Keratinocyte (primary cell): ENCODE results near the gene KRIT1. TPM values are rescaled to one million over a fixed set of nuclear protein-coding genes. Genes with fewer than 3 reads are reported as not detected.

Source experiments
- DNase-seq: peaks from one replicate; pipeline ENCODE4 v3.0.0-alpha.2; 2011; ENCODE audit warnings: low read depth, missing footprints, low spot score
- FAIRE-seq: peaks from 2 replicates; lab custom pipeline; 2011; peaks lifted over from hg19 to GRCh38; lab: Jason Lieb, UNC
- H2AFZ ChIP-seq: 2 replicates; pipeline ENCODE4 v1.6.0; 2012; ENCODE audit warnings: low read length, control low read depth, inconsistent platforms; ENCODE audit not compliant: control insufficient read depth
- H3K27ac ChIP-seq: 2 replicates; pipeline ENCODE4 v1.5.1; 2011; ENCODE audit warnings: low read length; ENCODE audit not compliant: control insufficient read depth, insufficient read depth
- H3K27me3 ChIP-seq: 3 replicates; pipeline ENCODE4 v1.6.0; 2011; ENCODE audit warnings: low read length; ENCODE audit not compliant: control insufficient read depth, insufficient read depth; ENCODE audit errors: extremely low read depth
- H3K36me3 ChIP-seq, 2 experiments: 2 replicates in 1 of 2; 3 replicates in 1 of 2; pipeline ENCODE4 v1.5.1; 2011; ENCODE audit warnings: low read length in 2 of 2, mild to moderate bottlenecking in 1 of 2; ENCODE audit not compliant: control insufficient read depth in 2 of 2, insufficient read depth in 2 of 2; ENCODE audit errors: extremely low read depth in 1 of 2
- H3K4me1 ChIP-seq: 3 replicates; pipeline ENCODE4 v1.5.1; 2011; ENCODE audit warnings: low read length; ENCODE audit not compliant: control insufficient read depth, insufficient read depth; ENCODE audit errors: extremely low read depth
- H3K4me2 ChIP-seq: 3 replicates; pipeline ENCODE4 v1.6.0; 2011; ENCODE audit warnings: low read depth, low read length; ENCODE audit not compliant: control insufficient read depth, insufficient read depth; ENCODE audit errors: extremely low read depth
- H3K4me3 ChIP-seq, 3 experiments: fragments of 200-600 bp in 1 of 3; sonication (generic) in 1 of 3; 2 replicates in 2 of 3; 3 replicates in 1 of 3; pipeline ENCODE4 v1.5.1; 2011 to 2016; ENCODE audit warnings: low read length in 3 of 3, mild to moderate bottlenecking in 3 of 3, control low read depth in 2 of 3, inconsistent platforms in 1 of 3, low read depth in 1 of 3, mixed read lengths in 1 of 3, mixed run types in 1 of 3, moderate library complexity in 1 of 3; ENCODE audit not compliant: control insufficient read depth in 2 of 3, insufficient read depth in 2 of 3; ENCODE audit errors: extremely low read depth in 1 of 3
- H3K79me2 ChIP-seq: 2 replicates; pipeline ENCODE4 v1.6.0; 2012; ENCODE audit warnings: low read length; ENCODE audit not compliant: control insufficient read depth, insufficient read depth
- H3K9ac ChIP-seq: 3 replicates; pipeline ENCODE4 v1.6.0; 2011; ENCODE audit warnings: low read length; ENCODE audit not compliant: control insufficient read depth, insufficient read depth; ENCODE audit errors: extremely low read depth
- H3K9me1 ChIP-seq: 3 replicates; pipeline ENCODE4 v1.6.0; 2011; ENCODE audit warnings: low read length; ENCODE audit not compliant: control insufficient read depth, insufficient read depth; ENCODE audit errors: extremely low read depth
- H3K9me3 ChIP-seq: 2 replicates; pipeline ENCODE4 v1.5.1; 2012; ENCODE audit warnings: low read depth, low read length; ENCODE audit not compliant: control insufficient read depth
- H4K20me1 ChIP-seq: 3 replicates; pipeline ENCODE4 v1.6.0; 2011; ENCODE audit warnings: low read length; ENCODE audit not compliant: control insufficient read depth, insufficient read depth; ENCODE audit errors: extremely low read depth
- EZH2 ChIP-seq: IDR thresholded peaks from one replicate; pipeline ENCODE4 v1.6.1; 2012; ENCODE audit warnings: inconsistent platforms, mild to moderate bottlenecking, low read length, moderate library complexity
- dilution Hi-C: fragments of 300-500 bp; cut with MboI; formaldehyde crosslinking; loops from one replicate; pipeline ENCODE4 v1.7.0; 2020; ENCODE audit warnings: low sequenced_read_pairs; ENCODE audit not compliant: extremely low pct_ligation_motif_present
- polyA minus RNA-seq, 3 experiments: library from RNA; depleted of rRNA, polyadenylated mRNA; stranded (reverse); fragments of >200 nt; gene quantifications; 1 replicate in 1 of 3; 2 replicates in 1 of 3; 3 replicates in 1 of 3; pipeline ENCODE4 v1.2.3, GENCODE V29; 2011
- polyA plus RNA-seq, 5 experiments: library from polyadenylated mRNA; depleted of rRNA in 3 of 5; stranded (reverse) in 3 of 5; stranded (forward) in 1 of 5; unstranded in 1 of 5; fragments of >200 nt; gene quantifications; 1 replicate in 1 of 5; 2 replicates in 3 of 5; 3 replicates in 1 of 5; pipeline versions ENCODE4 v1.2.1 to v1.2.3, GENCODE V29; 2011 to 2012; ENCODE audit warnings: missing spikeins in 2 of 5, low read depth in 1 of 5, low replicate concordance in 1 of 5
- TF ChIP-seq, protein P1 (sequence below), 3 experiments: IDR thresholded peaks in 1 of 3; conservative IDR thresholded peaks in 1 of 3; optimal IDR thresholded peaks in 1 of 3; 2 replicates in 2 of 3; 3 replicates in 1 of 3; pipeline versions ENCODE3 to v1.5.1; 2011; ENCODE audit warnings: low read length in 3 of 3, mild to moderate bottlenecking in 3 of 3, moderate library complexity in 2 of 3, control low read depth in 1 of 3, inconsistent platforms in 1 of 3; ENCODE audit not compliant: insufficient read depth in 2 of 3; ENCODE audit errors: extremely low read depth in 1 of 3

The KRIT1 gene
- 33.3 to 39.5 TPM (median 35.6 TPM) in 3 replicates for polyA plus RNA-seq
- 14.3 TPM for polyA plus RNA-seq (2011; ENCODE audit: low read depth)
- polyA plus RNA-seq (2011; cell fraction: cytosol; rRNA removed) = 20.0 and 37.8 TPM in 2 replicates
- 45.2 and 63.6 TPM in 2 replicates for polyA plus RNA-seq (2011; cell fraction: nucleus; rRNA removed)
- polyA plus RNA-seq (2012; ENCODE audit: low replicate concordance) = 13.5 and 18.9 TPM in 2 replicates
- polyA minus RNA-seq = 22.5 to 58.3 TPM (median 33.0 TPM) in 3 replicates
- 15.2 TPM for polyA minus RNA-seq (2011; cell fraction: cytosol; rRNA and poly(A)+ RNA removed)
- polyA minus RNA-seq (2011; cell fraction: nucleus; rRNA and poly(A)+ RNA removed) = 26.9 and 45.7 TPM in 2 replicates

DNA sequence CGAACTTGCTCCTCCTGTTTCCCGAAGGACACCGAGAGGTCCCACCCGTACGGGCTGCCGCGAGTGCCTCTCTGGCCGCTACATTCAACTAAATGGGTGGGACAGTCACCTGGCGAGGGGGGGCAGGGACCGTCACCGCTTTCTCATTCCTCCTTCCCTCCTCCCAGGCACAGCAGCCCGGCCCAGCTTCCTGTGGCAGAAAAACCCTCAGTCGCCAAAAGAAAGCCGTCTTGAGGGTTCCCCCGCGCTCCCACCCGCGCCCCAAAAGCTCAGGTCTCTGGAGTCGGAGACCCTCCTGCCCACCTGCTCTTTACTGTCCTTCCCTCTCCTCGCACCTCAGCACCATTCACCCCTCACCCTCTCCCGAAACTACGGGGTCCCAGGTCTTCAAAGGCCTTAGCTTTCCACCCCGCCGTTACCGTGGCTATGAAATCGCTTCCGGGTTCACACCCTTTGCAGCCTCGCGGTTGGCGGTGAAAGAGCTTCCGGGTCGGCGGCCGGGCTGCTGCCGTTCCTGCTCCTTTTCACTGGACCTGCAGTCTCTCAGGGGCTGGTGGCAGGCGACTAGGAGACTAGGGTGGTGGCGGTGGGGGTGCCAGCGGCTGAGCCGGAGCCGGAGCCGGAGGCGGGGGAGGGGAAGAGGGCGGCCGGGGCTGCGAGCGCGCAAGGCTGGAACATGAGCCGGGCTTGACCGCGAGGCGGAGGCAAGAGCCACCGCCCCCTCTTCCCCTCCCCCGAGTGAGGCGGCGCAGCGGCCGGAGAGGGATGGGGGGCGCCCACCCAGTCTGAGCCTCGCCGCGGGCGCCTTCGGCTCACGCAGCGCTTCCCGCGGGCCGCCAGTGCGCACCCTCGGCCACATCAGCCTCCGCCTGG, at the start of gene KRIT1, which contains the start of gene ANKIB1:
Gene KRIT1 (minus strand): TSS at position 428 of the 873 bp plus-strand sequence. CDS start 3,779 bp downstream, outside the sequence.
Gene ANKIB1 (plus strand): TSS at position 488 of the 873 bp plus-strand sequence. CDS start 49,005 bp downstream, outside the sequence.
- H3K9ac ChIP-seq = peak within 1 kb of the TSS; percentile 97
- TF ChIP-seq, protein P1, sequence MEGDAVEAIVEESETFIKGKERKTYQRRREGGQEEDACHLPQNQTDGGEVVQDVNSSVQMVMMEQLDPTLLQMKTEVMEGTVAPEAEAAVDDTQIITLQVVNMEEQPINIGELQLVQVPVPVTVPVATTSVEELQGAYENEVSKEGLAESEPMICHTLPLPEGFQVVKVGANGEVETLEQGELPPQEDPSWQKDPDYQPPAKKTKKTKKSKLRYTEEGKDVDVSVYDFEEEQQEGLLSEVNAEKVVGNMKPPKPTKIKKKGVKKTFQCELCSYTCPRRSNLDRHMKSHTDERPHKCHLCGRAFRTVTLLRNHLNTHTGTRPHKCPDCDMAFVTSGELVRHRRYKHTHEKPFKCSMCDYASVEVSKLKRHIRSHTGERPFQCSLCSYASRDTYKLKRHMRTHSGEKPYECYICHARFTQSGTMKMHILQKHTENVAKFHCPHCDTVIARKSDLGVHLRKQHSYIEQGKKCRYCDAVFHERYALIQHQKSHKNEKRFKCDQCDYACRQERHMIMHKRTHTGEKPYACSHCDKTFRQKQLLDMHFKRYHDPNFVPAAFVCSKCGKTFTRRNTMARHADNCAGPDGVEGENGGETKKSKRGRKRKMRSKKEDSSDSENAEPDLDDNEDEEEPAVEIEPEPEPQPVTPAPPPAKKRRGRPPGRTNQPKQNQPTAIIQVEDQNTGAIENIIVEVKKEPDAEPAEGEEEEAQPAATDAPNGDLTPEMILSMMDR (optimal IDR thresholded peaks at IDR 0.05 in 1 of 3, IDR thresholded peaks at IDR 0.05 in 1 of 3, conservative IDR thresholded peaks at IDR 0.05 in 1 of 3; ENCODE audit: extremely low read depth in 1 of 3, insufficient read depth in 2 of 3, low read length in 3 of 3) = peak in 2 of 3 experiments; percentile 15 to 33
- no peak for TF ChIP-seq EZH2
- dilution Hi-C loops = no loop called here
- H3K9me1 ChIP-seq = no peaks in the 10 kb centered on the region
- H3K27me3 ChIP-seq = no peaks in the 10 kb centered on the region
- no peak for FAIRE-seq
- H2AFZ ChIP-seq = peak within 1 kb of the TSS; percentile 100
- DNase-seq = no peak
- H3K27ac ChIP-seq = peak within 1 kb of the TSS; percentile 88
- H3K4me3 ChIP-seq = peak within 1 kb of the TSS; percentile 57 to 97 (median 81)
- no peaks in the 10 kb centered on the region for H3K9me3 ChIP-seq
- no peaks in the 10 kb centered on the region for H4K20me1 ChIP-seq
- peaks cover 73% of the 10 kb centered on the region for H3K79me2 ChIP-seq
- peaks cover 28% of the 10 kb centered on the region for H3K4me1 ChIP-seq
- H3K4me2 ChIP-seq = peak within 1 kb of the TSS; percentile 96
- peaks cover 0 to 8% of the 10 kb centered on the region in 2 experiments for H3K36me3 ChIP-seq

DNA sequence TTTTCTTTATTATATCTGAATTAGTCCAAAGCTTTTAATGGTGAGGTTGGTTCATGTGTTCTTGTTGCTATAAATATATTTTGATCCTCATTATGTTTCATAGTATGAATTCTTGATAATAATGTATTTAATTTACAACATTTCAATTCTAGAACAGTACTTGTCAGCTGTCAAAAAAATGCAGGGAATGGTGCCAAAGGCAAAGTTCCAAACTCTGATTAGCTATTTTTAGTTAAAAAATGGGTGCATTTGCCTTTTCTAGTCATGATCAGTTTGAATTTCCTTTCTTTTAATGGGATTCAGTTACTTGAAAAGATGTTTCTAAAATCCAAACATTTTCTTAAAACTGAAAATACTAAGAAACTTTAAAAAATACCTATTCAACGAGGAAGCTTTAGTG, 49.7 kb upstream of the KRIT1 start:
- TF ChIP-seq, protein P1 (optimal IDR thresholded peaks at IDR 0.05 in 1 of 3, IDR thresholded peaks at IDR 0.05 in 1 of 3, conservative IDR thresholded peaks at IDR 0.05 in 1 of 3; ENCODE audit: extremely low read depth in 1 of 3, insufficient read depth in 2 of 3, low read length in 3 of 3) = no peak
- TF ChIP-seq EZH2 = no peak
- Histone ChIP-seq H3K9me3 (no peaks in the 10 kb centered on the region), H4K20me1 (no peaks in the 10 kb centered on the region), H3K4me3 (no peak overlapping the region), H3K27me3 (no peaks in the 10 kb centered on the region), H3K9me1 (no peaks in the 10 kb centered on the region), H3K4me1 (no peaks in the 10 kb centered on the region), H2AFZ (no peak overlapping the region), H3K36me3 (no peaks in the 10 kb centered on the region), H3K79me2 (peaks cover 16% of the 10 kb centered on the region), H3K27ac (no peak overlapping the region), H3K4me2 (no peak overlapping the region), H3K9ac (no peak overlapping the region)
- FAIRE-seq (no peak), DNase-seq (no peak)
- dilution Hi-C loops = no loop called here
